GM13977 (cell line): ENCODE data around the gene BCLAF3.

Experiments used
- DNase-seq: peaks from one replicate; pipeline ENCODE4 v3.0.0; 2012; ENCODE audit warnings: low spot score
- CTCF ChIP-seq: IDR thresholded peaks from 2 replicates; pipeline ENCODE4 v1.5.1; 2012; ENCODE audit warnings: mild to moderate bottlenecking, control low read depth; ENCODE audit not compliant: insufficient read depth; ENCODE audit errors: extremely low read depth, missing control alignments
- in situ Hi-C: fragments of 300-500 bp; cut with MboI; formaldehyde crosslinking; loops from one replicate; pipeline ENCODE4 v1.12.0; 2022; ENCODE audit warnings: low sequenced_read_pairs, low pct_unique_long_range_greater_than_20kb, mixed read lengths, inconsistent platforms; ENCODE audit not compliant: unreplicated experiment

The BCLAF3 gene

DNA sequence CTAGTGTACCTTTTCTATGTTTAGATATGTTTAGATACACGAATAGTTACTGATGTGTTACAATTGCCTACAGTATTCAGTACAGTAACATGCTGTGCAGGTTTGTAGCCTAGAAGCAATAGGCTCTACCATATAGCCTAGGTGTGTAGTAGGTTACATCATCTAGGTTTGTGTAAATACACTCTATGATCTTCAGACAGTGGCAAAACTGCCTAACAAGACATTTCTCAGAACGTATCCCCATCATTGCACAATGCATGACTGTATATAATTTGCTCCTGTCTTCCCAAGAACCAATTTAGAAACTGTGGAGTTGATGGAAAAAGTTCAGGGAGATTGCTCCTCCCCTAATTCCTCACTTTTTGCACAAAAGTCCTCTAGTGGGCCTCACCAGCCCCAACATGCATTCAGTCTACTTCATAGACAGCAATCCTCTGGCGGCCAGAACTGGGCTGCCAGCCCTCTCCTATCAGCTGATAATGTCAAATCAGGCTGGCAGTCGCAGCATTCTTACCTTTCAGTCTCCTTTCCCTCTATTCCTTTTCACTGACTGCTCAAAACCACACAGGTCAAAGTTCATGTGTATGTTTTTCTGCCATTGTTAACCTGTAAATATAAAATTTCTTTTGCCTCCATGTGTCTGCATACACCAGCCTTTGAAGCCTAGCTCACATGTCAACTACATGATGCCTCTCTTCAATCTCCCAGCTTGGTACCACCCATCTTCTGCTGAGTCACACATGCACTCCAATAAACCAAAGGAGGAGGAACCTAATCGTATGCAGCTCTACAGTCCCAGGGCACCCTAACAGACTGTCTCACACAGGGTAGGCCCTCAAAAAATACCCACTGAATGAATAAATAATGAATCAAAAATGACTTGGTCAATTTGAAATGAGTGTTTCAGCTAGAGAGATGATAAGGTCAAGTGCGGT, 32.0 kb downstream of the BCLAF3 start:
- DNase-seq, result no peak
- TF ChIP-seq CTCF, result no peak
- in situ Hi-C loops, result no loop called here

- no peak for DNase-seq
- TF ChIP-seq CTCF, result no peak
- in situ Hi-C loops, result no loop called here
Observed at GRCh38 chrX:19956923-19957322, 33.9 kb downstream of the BCLAF3 start.

DNA sequence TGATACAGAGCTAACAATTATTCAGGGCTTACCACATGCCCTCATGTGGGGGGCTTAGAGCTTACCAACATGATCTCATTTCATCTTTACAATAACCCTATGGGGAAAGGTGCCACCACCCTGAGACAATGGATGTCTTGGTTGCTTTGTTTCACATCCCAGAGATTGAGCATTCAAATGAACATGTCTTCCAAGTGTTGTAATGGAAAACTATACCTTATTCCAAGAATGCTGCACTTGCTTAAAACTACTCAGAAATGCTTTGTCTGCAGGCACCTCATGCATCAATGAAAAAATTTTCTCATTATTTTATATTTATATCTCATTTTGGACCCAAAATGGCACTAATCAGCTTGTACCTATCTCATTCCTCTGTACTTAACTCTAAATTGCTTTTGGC, 34.6 kb downstream of the BCLAF3 start:
- DNase-seq, result no peak
- no peak for TF ChIP-seq CTCF
- in situ Hi-C loops, result no loop called here

- in situ Hi-C loops, result no loop called here
- TF ChIP-seq CTCF, result no peak
Observed at GRCh38 chrX:19955306-19955705, 35.6 kb downstream of the BCLAF3 start.

GRCh38 chrX:19954335-19955096, 36.3 kb downstream of the BCLAF3 start:
- no peak for TF ChIP-seq CTCF
- in situ Hi-C loops, result no loop called here
- DNase-seq, result no peak

More at GRCh38 chrX:19955306-19955705, 35.6 kb downstream of the BCLAF3 start:
- no peak for DNase-seq

DNA sequence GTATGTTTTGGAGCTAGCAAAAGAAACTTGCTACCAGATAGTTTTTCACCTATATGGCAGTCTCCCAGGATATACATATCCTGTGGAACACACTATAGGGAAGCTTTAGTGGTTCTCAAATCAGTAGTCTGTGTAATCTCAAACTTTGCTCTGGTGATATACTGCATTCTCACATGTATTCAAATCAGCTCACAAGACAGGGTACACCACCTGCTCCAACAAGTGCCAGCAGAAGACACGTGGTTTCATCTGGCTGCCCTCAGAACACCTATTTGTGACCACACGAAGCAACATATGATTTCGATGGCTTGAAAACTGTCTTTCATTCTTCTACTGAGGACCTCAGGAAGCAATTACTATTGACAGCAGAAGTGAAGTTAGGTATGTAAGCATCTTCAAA, 37.7 kb downstream of the BCLAF3 start:
- no peak for DNase-seq
- in situ Hi-C loops, result no loop called here
- TF ChIP-seq CTCF, result no peak
